Peyer's patch (tissue), 4 donors: ENCODE data around the gene MRPS21.

Experiments
- CTCF ChIP-seq, 6 experiments: fragments of 450-650 bp in 4 of 6; fragments of 200-600 bp in 2 of 6; sonication (generic) in 1 of 6; IDR thresholded peaks; one replicate each; pipeline ENCODE4 v1.5.1; 2017 to 2019; ENCODE audit warnings: antibody characterized with exemption in 6 of 6, mild to moderate bottlenecking in 3 of 6, moderate library complexity in 1 of 6
- POLR2A ChIP-seq, 2 donors: fragments of 450-650 bp; IDR thresholded peaks; one replicate each; pipeline ENCODE4 v1.5.1; 2017; ENCODE audit warnings: antibody characterized with exemption in 2 of 2, mild to moderate bottlenecking in 2 of 2, moderate library complexity in 2 of 2

- TF ChIP-seq CTCF (IDR thresholded peaks at IDR 0.05) (no peak), POLR2A (IDR thresholded peaks at IDR 0.05) (no peak)
Observed at GRCh38 chr1:150311762-150312161, 18.1 kb downstream of the MRPS21 start.
